Measurements from ENCODE around the gene PKN3. TPM values are rescaled to one million over a fixed set of nuclear protein-coding genes. Genes with fewer than 3 reads are reported as not detected.

PKN3 gene
- polyA plus RNA-seq, 1 donor (not counting 4 experiments of a cell fraction or from before 2014, with no cell fraction given) = 1.3 TPM

DNA sequence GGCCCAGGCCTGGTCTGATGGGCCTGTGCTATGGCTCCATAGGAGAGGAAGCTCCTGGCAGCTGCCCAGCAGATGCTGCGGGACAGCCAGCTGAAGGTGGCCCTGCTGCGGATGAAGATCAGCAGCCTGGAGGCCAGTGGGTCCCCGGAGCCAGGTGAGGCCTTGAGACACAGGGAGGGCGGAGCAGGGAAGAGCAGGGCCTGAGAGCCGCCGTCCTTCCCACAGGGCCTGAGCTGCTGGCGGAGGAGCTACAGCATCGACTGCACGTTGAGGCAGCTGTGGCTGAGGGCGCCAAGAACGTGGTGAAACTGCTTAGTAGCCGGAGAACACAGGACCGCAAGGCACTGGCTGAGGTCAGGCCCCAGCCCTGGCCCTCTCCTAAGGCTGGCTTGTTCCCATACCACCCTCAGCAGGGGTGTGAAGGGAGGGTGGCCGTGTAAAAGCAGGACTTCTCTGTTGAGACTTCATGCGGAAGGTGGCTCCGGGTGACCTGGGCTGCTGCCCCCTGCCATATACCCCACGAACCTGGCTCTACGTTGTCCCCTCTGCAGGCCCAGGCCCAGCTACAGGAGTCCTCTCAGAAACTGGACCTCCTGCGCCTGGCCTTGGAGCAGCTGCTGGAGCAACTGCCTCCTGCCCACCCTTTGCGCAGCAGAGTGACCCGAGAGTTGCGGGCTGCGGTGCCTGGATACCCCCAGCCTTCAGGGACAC lies 4.5 kb downstream of the PKN3 start:
- no peak for TF ChIP-seq CTCF (optimal IDR thresholded peaks at IDR 0.05 in 1 of 3, IDR thresholded peaks at IDR 0.05 in 1 of 3, conservative IDR thresholded peaks at IDR 0.05 in 1 of 3; ENCODE audit: extremely low read depth in 1 of 3, insufficient read depth in 2 of 3, low read length in 3 of 3)
- TF ChIP-seq EZH2 (IDR thresholded peaks at IDR 0.05; ENCODE audit: low read length) = no peak
- no peaks in the 10 kb centered on the region for H4K20me1 ChIP-seq (ENCODE audit: control insufficient read depth, extremely low read depth, insufficient read depth, low read length)
- H3K36me3 ChIP-seq (ENCODE audit: control insufficient read depth in 2 of 2, extremely low read depth in 1 of 2, insufficient read depth in 2 of 2, low read length in 2 of 2) = no peaks in the 10 kb centered on the region
- H3K4me2 ChIP-seq (ENCODE audit: control insufficient read depth, extremely low read depth, insufficient read depth, low read depth, low read length) = no peak overlapping the region
- no peak overlapping the region for H3K4me3 ChIP-seq (ENCODE audit: control insufficient read depth in 2 of 3, extremely low read depth in 1 of 3, insufficient read depth in 2 of 3, low read depth in 1 of 3, low read length in 3 of 3)
- H3K4me1 ChIP-seq (ENCODE audit: control insufficient read depth, extremely low read depth, insufficient read depth, low read length) = no peaks in the 10 kb centered on the region
- no peaks in the 10 kb centered on the region for H3K9me1 ChIP-seq (ENCODE audit: control insufficient read depth, extremely low read depth, insufficient read depth, low read length)
- DNase-seq (ENCODE audit: low read depth, low spot score) (no peak), FAIRE-seq (no peak)
- H2AFZ ChIP-seq (ENCODE audit: control insufficient read depth, low read length) = no peak overlapping the region
- dilution Hi-C loops (cut with MboI; ENCODE audit: extremely low pct_ligation_motif_present, low sequenced_read_pairs) = no loop called here
- no peaks in the 10 kb centered on the region for H3K27me3 ChIP-seq (ENCODE audit: control insufficient read depth, extremely low read depth, insufficient read depth, low read length)
- H3K9ac ChIP-seq (ENCODE audit: control insufficient read depth, extremely low read depth, insufficient read depth, low read length) = no peak overlapping the region
- H3K79me2 ChIP-seq (ENCODE audit: control insufficient read depth, insufficient read depth, low read length) = no peaks in the 10 kb centered on the region
- no peak overlapping the region for H3K27ac ChIP-seq (ENCODE audit: control insufficient read depth, insufficient read depth, low read length)
- H3K9me3 ChIP-seq (ENCODE audit: control insufficient read depth, low read depth, low read length) = no peaks in the 10 kb centered on the region

DNA sequence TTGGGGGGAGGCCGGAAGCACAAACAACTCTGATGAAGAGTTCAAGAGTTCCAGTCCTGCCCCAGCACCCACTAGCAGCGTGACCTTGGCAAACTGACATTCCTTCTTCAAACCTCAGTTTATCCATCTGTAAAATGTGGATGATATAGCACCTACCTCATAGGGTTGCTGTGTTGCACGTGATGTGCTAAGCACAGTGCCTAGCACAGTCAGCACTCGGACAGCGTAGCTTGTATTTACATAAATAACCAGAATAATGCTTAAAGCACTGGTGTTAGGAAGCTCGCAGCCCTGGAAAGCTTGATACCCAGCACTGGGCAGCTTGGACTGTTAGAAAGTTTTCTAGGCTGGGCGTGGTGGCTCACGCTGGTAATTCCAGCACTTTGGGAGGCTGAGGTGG lies 5.1 kb downstream of the PKN3 start:
- no peaks in the 10 kb centered on the region for H3K9me3 ChIP-seq (ENCODE audit: control insufficient read depth, low read depth, low read length)
- no peaks in the 10 kb centered on the region for H3K4me1 ChIP-seq (ENCODE audit: control insufficient read depth, extremely low read depth, insufficient read depth, low read length)
- H3K36me3 ChIP-seq (ENCODE audit: control insufficient read depth in 2 of 2, extremely low read depth in 1 of 2, insufficient read depth in 2 of 2, low read length in 2 of 2) = no peaks in the 10 kb centered on the region
- TF ChIP-seq EZH2 (IDR thresholded peaks at IDR 0.05; ENCODE audit: low read length) (no peak), CTCF (optimal IDR thresholded peaks at IDR 0.05 in 1 of 3, IDR thresholded peaks at IDR 0.05 in 1 of 3, conservative IDR thresholded peaks at IDR 0.05 in 1 of 3; ENCODE audit: extremely low read depth in 1 of 3, insufficient read depth in 2 of 3, low read length in 3 of 3) (no peak)
- no peaks in the 10 kb centered on the region for H4K20me1 ChIP-seq (ENCODE audit: control insufficient read depth, extremely low read depth, insufficient read depth, low read length)
- no peak overlapping the region for H2AFZ ChIP-seq (ENCODE audit: control insufficient read depth, low read length)
- H3K9ac ChIP-seq (ENCODE audit: control insufficient read depth, extremely low read depth, insufficient read depth, low read length) = no peak overlapping the region
- no peaks in the 10 kb centered on the region for H3K9me1 ChIP-seq (ENCODE audit: control insufficient read depth, extremely low read depth, insufficient read depth, low read length)
- H3K79me2 ChIP-seq (ENCODE audit: control insufficient read depth, insufficient read depth, low read length) = no peaks in the 10 kb centered on the region
- no peak overlapping the region for H3K27ac ChIP-seq (ENCODE audit: control insufficient read depth, insufficient read depth, low read length)
- FAIRE-seq (no peak), DNase-seq (ENCODE audit: low read depth, low spot score) (no peak)
- no peak overlapping the region for H3K4me3 ChIP-seq (ENCODE audit: control insufficient read depth in 2 of 3, extremely low read depth in 1 of 3, insufficient read depth in 2 of 3, low read depth in 1 of 3, low read length in 3 of 3)
- no peaks in the 10 kb centered on the region for H3K27me3 ChIP-seq (ENCODE audit: control insufficient read depth, extremely low read depth, insufficient read depth, low read length)
- no peak overlapping the region for H3K4me2 ChIP-seq (ENCODE audit: control insufficient read depth, extremely low read depth, insufficient read depth, low read depth, low read length)
- dilution Hi-C loops (cut with MboI; ENCODE audit: extremely low pct_ligation_motif_present, low sequenced_read_pairs) = no loop called here
